Panc1 (cell line): ENCODE data around the gene DUS1L. TPM values are rescaled to one million over a fixed set of nuclear protein-coding genes. Genes with fewer than 3 reads are reported as not detected.

ENCODE experiments used
- total RNA-seq: library from RNA; stranded (reverse); gene quantifications from one replicate; pipeline ENCODE4 v1.2.1, GENCODE V29; 2021; ENCODE audit not compliant: unreplicated experiment

DUS1L gene
- total RNA-seq, 1 experiment from 2014 or later, result 115 TPM

Other genes with a start within 250 kb of the DUS1L start
- gene MCRIP1, start 232.5 kb downstream of the DUS1L start, total RNA-seq, result 115 TPM
- not detected for gene PPP1R27, start 230.8 kb downstream of the DUS1L start, total RNA-seq
- 759 TPM for gene P4HB, start 205.3 kb downstream of the DUS1L start, total RNA-seq
- gene ARHGDIA, start 194.5 kb downstream of the DUS1L start, total RNA-seq, result 420 TPM
- gene ALYREF, start 174.2 kb downstream of the DUS1L start, total RNA-seq, result 253 TPM
- gene ANAPC11, start 174.1 kb downstream of the DUS1L start, total RNA-seq, result 218 TPM
- 3.9 TPM for gene NPB, start 163.6 kb downstream of the DUS1L start, total RNA-seq
- 91.2 TPM for gene PCYT2, start 154.4 kb downstream of the DUS1L start, total RNA-seq
- 82.5 TPM for gene SIRT7, start 147.6 kb downstream of the DUS1L start, total RNA-seq
- 57.0 TPM for gene MAFG, start 138.1 kb downstream of the DUS1L start, total RNA-seq
- gene PYCR1, start 128.5 kb downstream of the DUS1L start, total RNA-seq, result 212 TPM
- not detected for gene MYADML2, start 118.6 kb downstream of the DUS1L start, total RNA-seq
- 2.0 TPM for gene NOTUM, start 104.6 kb downstream of the DUS1L start, total RNA-seq
- 64.7 TPM for gene ASPSCR1, start 88.2 kb downstream of the DUS1L start, total RNA-seq
- gene CENPX, start 42.9 kb downstream of the DUS1L start, total RNA-seq, result 187 TPM
- gene LRRC45, start 42.5 kb downstream of the DUS1L start, total RNA-seq, result 29.9 TPM
- 39.4 TPM for gene RAC3, start 34.1 kb downstream of the DUS1L start, total RNA-seq
- gene DCXR, start 28.1 kb downstream of the DUS1L start, total RNA-seq, result 128 TPM
- gene RFNG, start 14.0 kb downstream of the DUS1L start, total RNA-seq, result 43.4 TPM
- gene GPS1, start 13.9 kb downstream of the DUS1L start, total RNA-seq, result 175 TPM
- gene FASN, start 32.4 kb upstream of the DUS1L start, total RNA-seq, result 956 TPM
- 63.6 TPM for gene CCDC57, start 147.0 kb upstream of the DUS1L start, total RNA-seq
- 581 TPM for gene SLC16A3, start 163.2 kb upstream of the DUS1L start, total RNA-seq
- 234 TPM for gene CSNK1D, start 207.9 kb upstream of the DUS1L start, total RNA-seq